Panc1 (cell line): ENCODE results near the gene SPATA16. TPM values are rescaled to one million over a fixed set of nuclear protein-coding genes. Genes with fewer than 3 reads are reported as not detected.
"Not testable (repeated sequence)": the region's sequence is repeated elsewhere in the genome, so short reads cannot be mapped to it uniquely, and the experiment has no call there.

Experiments
- ATAC-seq: fragments of 200-7000 bp; cut with Tn5 transposase; 2 replicates; pipeline ENCODE4 v1.9.1; 2020; ENCODE audit warnings: mild to moderate bottlenecking, moderate library complexity
- BruUV-seq: library from RNA; stranded (reverse); fragments of 400-500 nt; replicated peaks from 2 replicates; lab custom pipeline; 2021; lab: Mats Ljungman, UMichigan
- CTCF ChIA-PET: fragments of 300-600 bp; sonication (Branson Sonifier 250); formaldehyde crosslinking; loops from one replicate; lab custom pipeline; 2022; ENCODE audit warnings: antibody characterized with exemption; lab: Charles Lee
- POLR2A ChIA-PET: fragments of 300-600 bp; sonication (Branson Sonifier 250); formaldehyde crosslinking; loops from one replicate; lab custom pipeline; 2022; ENCODE audit warnings: antibody characterized with exemption; lab: Charles Lee
- DNase-seq: peaks from one replicate; pipeline ENCODE4 v3.0.0-alpha.2; 2010; ENCODE audit warnings: low read depth, low spot score
- H3K27ac ChIP-seq: 2 replicates; pipeline ENCODE4 v1.5.1; 2011; ENCODE audit warnings: mild to moderate bottlenecking, low read length, inconsistent platforms
- H3K27me3 ChIP-seq: fragments of 200-500 bp; sonication (Bioruptor generic); 2 replicates; pipeline ENCODE4 v1.6.0; 2014; ENCODE audit warnings: low read length, inconsistent platforms; ENCODE audit not compliant: control insufficient read depth, insufficient read depth
- H3K36me3 ChIP-seq: fragments of 200-500 bp; sonication (Bioruptor generic); 2 replicates; pipeline ENCODE4 v1.5.1; 2014; ENCODE audit warnings: inconsistent platforms, mild to moderate bottlenecking, low read length, moderate library complexity; ENCODE audit not compliant: control insufficient read depth, insufficient read depth
- H3K4me1 ChIP-seq: 2 replicates; pipeline ENCODE4 v1.5.1; 2011; ENCODE audit warnings: inconsistent platforms, mild to moderate bottlenecking, low read length, moderate library complexity; ENCODE audit not compliant: control insufficient read depth, insufficient read depth
- H3K4me3 ChIP-seq, 2 experiments: 2 replicates each; pipeline ENCODE4 v1.5.1; 2011 to 2012; ENCODE audit warnings: low read depth in 2 of 2, low read length in 2 of 2, mild to moderate bottlenecking in 2 of 2, inconsistent platforms in 1 of 2, moderate library complexity in 1 of 2
- H3K9me3 ChIP-seq: fragments of 200-500 bp; sonication (Bioruptor generic); 2 replicates; pipeline ENCODE4 v1.5.1; 2014; ENCODE audit warnings: low read depth, mild to moderate bottlenecking, inconsistent platforms, low read length, moderate library complexity; ENCODE audit not compliant: control insufficient read depth, insufficient read depth
- CTCF ChIP-seq: fragments of 450-650 bp; IDR thresholded peaks from 2 replicates; pipeline ENCODE4 v1.5.1; 2017; ENCODE audit warnings: mild to moderate bottlenecking
- POLR2AphosphoS5 ChIP-seq: IDR thresholded peaks from 2 replicates; pipeline ENCODE4 v1.6.1; 2012; ENCODE audit warnings: mild to moderate bottlenecking, low read depth, low read length, moderate library complexity
- REST ChIP-seq, 2 experiments: IDR thresholded peaks; 2 replicates each; pipeline ENCODE4 v1.6.1; 2011 to 2012; ENCODE audit warnings: low read depth in 2 of 2, control low read depth in 1 of 2, low read length in 1 of 2, mild to moderate bottlenecking in 1 of 2, moderate library complexity in 1 of 2; ENCODE audit not compliant: insufficient read depth in 1 of 2
- SIN3A ChIP-seq: IDR thresholded peaks from 2 replicates; pipeline ENCODE4 v1.6.1; 2012; ENCODE audit warnings: low read depth, mild to moderate bottlenecking, low read length, moderate library complexity, borderline replicate concordance; ENCODE audit not compliant: insufficient read depth
- TCF7L2 ChIP-seq: IDR thresholded peaks from 2 replicates; pipeline ENCODE4 v1.6.1; 2011; ENCODE audit warnings: mild to moderate bottlenecking, low read depth, low read length, inconsistent platforms
- in situ Hi-C: cut with HindIII; loops from 2 replicates; pipeline ENCODE4 v1.10.0; 2016; ENCODE audit warnings: low sequenced_read_pairs, low pct_unique_long_range_greater_than_20kb
- intact Hi-C: fragments of 100-400 bp; cut with micrococcal nuclease; formaldehyde crosslinking; loops from one replicate; pipeline ENCODE4 v1.10.0; 2022; ENCODE audit not compliant: unreplicated experiment
- total RNA-seq: library from RNA; stranded (reverse); gene quantifications from one replicate; pipeline ENCODE4 v1.2.1, GENCODE V29; 2021; ENCODE audit not compliant: unreplicated experiment

Gene SPATA16
- total RNA-seq, 1 experiment from 2014 or later: not detected

- Histone ChIP-seq H3K27me3 (peaks cover 2% of the 10 kb centered on the region; the same call in 1 of the 2 replicates), H3K4me1 (no peaks in the 10 kb centered on the region), H3K36me3 (no peaks in the 10 kb centered on the region), H3K9me3 (no peaks in the 10 kb centered on the region), H3K4me3 (no peak overlapping the region), H3K27ac (no peak overlapping the region)
- in situ Hi-C loops: no loop called here
- no peak for ATAC-seq
- TF ChIP-seq CTCF (no peak), POLR2AphosphoS5 (no peak), TCF7L2 (no peak), SIN3A (no peak), REST (IDR thresholded peaks at IDR 0.05; ENCODE audit: insufficient read depth in 1 of 2, low read depth in 2 of 2, low read length in 1 of 2) (no peak)
- POLR2A ChIA-PET: no interaction called here
- intact Hi-C loops: no loop called here
- no peak for DNase-seq
- BruUV-seq: no TSS peak
- CTCF ChIA-PET: no interaction called here
Measured at GRCh38 chr3:172869368-172869771, 271.7 kb downstream of the SPATA16 start.

- CTCF ChIA-PET: no interaction called here
- ATAC-seq: no peak
- no peaks in the 10 kb centered on the region for H3K9me3 ChIP-seq
- H3K36me3 ChIP-seq: no peaks in the 10 kb centered on the region
- peaks cover 2% of the 10 kb centered on the region; the same call in 1 of the 2 replicates for H3K27me3 ChIP-seq
- no peak overlapping the region for H3K27ac ChIP-seq
- H3K4me1 ChIP-seq: no peaks in the 10 kb centered on the region
- no peak for DNase-seq
- TF ChIP-seq TCF7L2: no peak
- TF ChIP-seq CTCF: no peak
- TF ChIP-seq POLR2AphosphoS5: no peak
- no peak for TF ChIP-seq SIN3A
- TF ChIP-seq REST (IDR thresholded peaks at IDR 0.05; ENCODE audit: insufficient read depth in 1 of 2, low read depth in 2 of 2, low read length in 1 of 2): no peak
- no TSS peak for BruUV-seq
- in situ Hi-C loops (no loop called here), intact Hi-C loops (no loop called here)
- POLR2A ChIA-PET: no interaction called here
- H3K4me3 ChIP-seq: no peak overlapping the region
Measured at GRCh38 chr3:172868582-172869200, 272.3 kb downstream of the SPATA16 start.

GRCh38 chr3:172866726-172867350 lies 274.2 kb downstream of the SPATA16 start:
- H3K4me3 ChIP-seq, intact Hi-C loops, H3K9me3 ChIP-seq, DNase-seq, H3K27ac ChIP-seq, in situ Hi-C loops, H3K4me1 ChIP-seq, CTCF ChIA-PET, BruUV-seq, H3K36me3 ChIP-seq, ATAC-seq, POLR2A ChIA-PET, H3K27me3 ChIP-seq: not testable (repeated sequence)
